ENCODE data around the gene CLIC5.

DNA sequence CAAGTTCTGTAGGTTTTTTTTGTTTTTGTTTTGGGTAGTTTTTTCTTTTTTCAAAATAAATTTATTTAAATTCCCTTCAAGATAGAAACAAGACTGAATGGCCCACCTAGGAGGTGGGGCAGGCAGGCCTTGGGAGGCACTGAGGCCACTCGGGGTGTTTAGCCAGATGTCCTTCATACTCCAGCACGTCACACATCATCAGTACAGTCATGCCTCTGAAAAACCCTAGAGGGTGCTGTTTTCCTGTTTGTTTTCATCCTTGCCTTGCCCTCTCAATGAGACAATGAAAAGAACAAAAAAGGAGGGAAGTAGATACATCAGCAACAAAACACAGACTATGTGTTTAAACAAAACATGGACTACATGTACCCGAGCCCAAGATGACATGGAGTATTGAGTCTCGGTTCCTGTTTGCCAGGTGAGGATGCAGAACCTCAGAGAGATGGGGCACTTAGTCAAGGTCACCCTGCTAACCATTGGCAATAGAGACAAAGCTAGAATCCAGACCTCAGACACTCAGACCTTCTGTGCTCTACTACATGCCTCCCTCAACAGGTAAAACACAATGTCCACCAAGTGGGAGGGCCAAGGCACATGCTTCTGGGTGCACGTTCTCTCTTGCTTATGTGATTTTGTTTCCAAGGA is 26.8 kb upstream of the CLIC5 start:
- TF ChIP-seq, protein P1, sequence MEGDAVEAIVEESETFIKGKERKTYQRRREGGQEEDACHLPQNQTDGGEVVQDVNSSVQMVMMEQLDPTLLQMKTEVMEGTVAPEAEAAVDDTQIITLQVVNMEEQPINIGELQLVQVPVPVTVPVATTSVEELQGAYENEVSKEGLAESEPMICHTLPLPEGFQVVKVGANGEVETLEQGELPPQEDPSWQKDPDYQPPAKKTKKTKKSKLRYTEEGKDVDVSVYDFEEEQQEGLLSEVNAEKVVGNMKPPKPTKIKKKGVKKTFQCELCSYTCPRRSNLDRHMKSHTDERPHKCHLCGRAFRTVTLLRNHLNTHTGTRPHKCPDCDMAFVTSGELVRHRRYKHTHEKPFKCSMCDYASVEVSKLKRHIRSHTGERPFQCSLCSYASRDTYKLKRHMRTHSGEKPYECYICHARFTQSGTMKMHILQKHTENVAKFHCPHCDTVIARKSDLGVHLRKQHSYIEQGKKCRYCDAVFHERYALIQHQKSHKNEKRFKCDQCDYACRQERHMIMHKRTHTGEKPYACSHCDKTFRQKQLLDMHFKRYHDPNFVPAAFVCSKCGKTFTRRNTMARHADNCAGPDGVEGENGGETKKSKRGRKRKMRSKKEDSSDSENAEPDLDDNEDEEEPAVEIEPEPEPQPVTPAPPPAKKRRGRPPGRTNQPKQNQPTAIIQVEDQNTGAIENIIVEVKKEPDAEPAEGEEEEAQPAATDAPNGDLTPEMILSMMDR (IDR thresholded peaks at IDR 0.05) = peak; percentile 32
- TF ChIP-seq EZH2 (IDR thresholded peaks at IDR 0.05; ENCODE audit: borderline replicate concordance, insufficient read depth, low read depth, low read length, poor library complexity, severe bottlenecking) = no peak

Measured in B cell (primary cell).